Esophagus (tissue), 2 donors: ENCODE measurements around the gene ASIC3. TPM values are rescaled to one million over a fixed set of nuclear protein-coding genes. Genes with fewer than 3 reads are reported as not detected.
A peak's percentile ranks its signal among the peaks of the same experiment; 100 is the strongest.

Experiments
- H3K27ac ChIP-seq, 2 donors: one replicate each; pipeline ENCODE4 v1.5.1; 2013; ENCODE audit warnings: low read depth in 2 of 2, mild to moderate bottlenecking in 2 of 2, inconsistent platforms in 1 of 2, low read length in 1 of 2, moderate library complexity in 1 of 2
- H3K27me3 ChIP-seq, 2 donors: one replicate each; pipeline ENCODE4 v1.6.1; 2013; ENCODE audit warnings: low read length in 2 of 2, control low read depth in 1 of 2, mild to moderate bottlenecking in 1 of 2; ENCODE audit not compliant: insufficient read depth in 2 of 2, control insufficient read depth in 1 of 2
- H3K36me3 ChIP-seq, 2 donors: one replicate each; pipeline ENCODE4 v1.6.1; 2013; ENCODE audit warnings: low read length in 1 of 2; ENCODE audit not compliant: control insufficient read depth in 2 of 2, insufficient read depth in 2 of 2
- H3K4me1 ChIP-seq, 2 donors: one replicate each; pipeline ENCODE4 v1.6.1; 2013; ENCODE audit warnings: low read length in 1 of 2; ENCODE audit not compliant: control insufficient read depth in 2 of 2, insufficient read depth in 2 of 2
- H3K4me3 ChIP-seq, 2 donors: one replicate each; pipeline ENCODE4 v1.5.1; 2013; ENCODE audit warnings: low read length in 2 of 2, mild to moderate bottlenecking in 2 of 2, low read depth in 1 of 2, moderate library complexity in 1 of 2
- H3K9me3 ChIP-seq, 2 donors: one replicate each; pipeline ENCODE4 v1.6.1; 2013; ENCODE audit warnings: mild to moderate bottlenecking in 2 of 2, low read depth in 1 of 2, low read length in 1 of 2, moderate library complexity in 1 of 2; ENCODE audit not compliant: control insufficient read depth in 2 of 2, insufficient read depth in 1 of 2
- WGBS, 2 donors: extraction: QIAGEN DNeasy Blood & Tissue Kit; methylation state at CpG; one replicate each; pipeline ENCODE4 v1.1.7; 2013; 5-methylcytosine and 5-hydroxymethylcytosine counted together
- polyA plus RNA-seq, 2 donors: library from polyadenylated mRNA; stranded (reverse); fragments of 200-250 nt; gene quantifications; one replicate each; pipeline ENCODE4 v1.2.3, GENCODE V29; 2013
- donor health status: healthy with polysubstance abuse.
- donor health status: Bipolar disorder and iron deficiency.

The ASIC3 gene
- polyA plus RNA-seq, 2 donors = 1.1 to 4.2 TPM

- H3K9me3 ChIP-seq = no peaks in the 10 kb centered on the region
- no peaks in the 10 kb centered on the region for H3K27me3 ChIP-seq
- H3K36me3 ChIP-seq = peaks cover 3 to 6% of the 10 kb centered on the region in 2 donors
- H3K27ac ChIP-seq = peak overlapping the region; percentile 90 to 96
- H3K4me3 ChIP-seq = peak overlapping the region; percentile 81 to 85
- H3K4me1 ChIP-seq = peaks cover 0 to 2% of the 10 kb centered on the region in 2 donors
- WGBS, 2 donors = 50 to 54% methylated on average over 17 of the region's 17 CpGs
These were observed 19.3 kb upstream of the ASIC3 start for GRCh38 chr7:151028948-151029501.

GRCh38 chr7:151031011-151031410, 17.3 kb upstream of the ASIC3 start:
- H3K27me3 ChIP-seq = no peaks in the 10 kb centered on the region
- H3K36me3 ChIP-seq = peaks cover 11 to 22% of the 10 kb centered on the region in 2 donors
- H3K4me1 ChIP-seq = peaks cover 0 to 2% of the 10 kb centered on the region in 2 donors
- no peak overlapping the region for H3K27ac ChIP-seq
- no peak overlapping the region for H3K4me3 ChIP-seq
- 92 to 93% methylated on average over 4 of the region's 4 CpGs for WGBS, 2 donors
- no peaks in the 10 kb centered on the region for H3K9me3 ChIP-seq

DNA sequence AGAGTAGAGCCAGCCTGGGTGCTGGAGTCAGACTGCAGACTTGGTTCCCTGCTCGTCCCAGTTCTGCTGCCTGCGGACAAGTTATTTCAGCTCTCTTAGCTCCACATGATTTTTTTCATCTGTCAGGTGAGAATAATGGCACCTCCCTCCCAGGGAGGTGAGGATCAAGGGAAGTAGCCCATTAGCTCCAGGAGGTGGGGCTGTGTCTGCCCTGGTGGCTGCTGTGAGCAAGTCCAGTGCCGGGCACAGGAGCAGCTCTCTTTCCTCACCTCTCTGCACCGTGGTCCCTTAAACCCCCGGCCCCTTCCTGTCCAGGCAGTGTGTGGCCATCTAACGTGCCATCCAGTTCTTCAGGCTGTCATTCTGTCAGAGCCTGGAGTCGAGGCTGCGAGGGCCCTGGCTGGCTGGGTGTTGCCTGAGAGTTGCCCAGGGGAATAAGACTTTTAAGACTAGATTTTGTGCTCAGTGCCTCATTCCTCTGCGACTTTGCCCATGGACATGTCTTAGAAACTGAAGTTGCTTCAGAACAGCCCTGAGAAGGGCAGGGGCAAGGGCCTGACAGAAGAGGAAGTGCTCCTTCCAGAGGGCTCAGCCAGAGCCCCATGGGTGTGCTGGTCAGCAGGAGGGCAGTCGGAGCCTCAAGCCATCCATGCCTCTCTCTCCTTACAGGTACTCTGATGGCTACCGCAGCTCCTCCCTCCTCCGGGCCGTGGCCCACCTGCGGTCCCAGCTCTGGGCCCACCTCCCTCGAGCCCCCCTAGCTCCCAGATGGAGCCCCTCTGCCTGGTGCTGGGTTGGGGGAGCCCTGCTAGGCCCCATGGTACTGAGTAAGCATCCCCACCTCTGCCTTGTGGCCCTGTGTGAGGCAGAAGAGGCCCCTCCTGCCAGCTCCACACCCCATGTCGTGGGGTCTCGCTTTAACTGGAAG, 15.1 kb upstream of the ASIC3 start:
- 85 to 88% methylated on average over 17 of the region's 17 CpGs for WGBS, 2 donors
- peaks cover 11 to 34% of the 10 kb centered on the region in 2 donors for H3K36me3 ChIP-seq
- H3K4me1 ChIP-seq = peaks cover 0 to 2% of the 10 kb centered on the region in 2 donors
- no peak overlapping the region for H3K27ac ChIP-seq
- no peak overlapping the region for H3K4me3 ChIP-seq
- no peaks in the 10 kb centered on the region for H3K27me3 ChIP-seq
- H3K9me3 ChIP-seq = no peaks in the 10 kb centered on the region

- Histone ChIP-seq H3K27me3 (no peaks in the 10 kb centered on the region), H3K4me1 (peaks cover 0 to 2% of the 10 kb centered on the region in 2 donors), H3K9me3 (no peaks in the 10 kb centered on the region), H3K27ac (no peak overlapping the region), H3K4me3 (no peak overlapping the region), H3K36me3 (peaks cover 11 to 34% of the 10 kb centered on the region in 2 donors)
- 81 to 85% methylated on average over 5 of the region's 5 CpGs for WGBS, 2 donors
These were observed 14.5 kb upstream of the ASIC3 start for GRCh38 chr7:151033864-151034249.

DNA sequence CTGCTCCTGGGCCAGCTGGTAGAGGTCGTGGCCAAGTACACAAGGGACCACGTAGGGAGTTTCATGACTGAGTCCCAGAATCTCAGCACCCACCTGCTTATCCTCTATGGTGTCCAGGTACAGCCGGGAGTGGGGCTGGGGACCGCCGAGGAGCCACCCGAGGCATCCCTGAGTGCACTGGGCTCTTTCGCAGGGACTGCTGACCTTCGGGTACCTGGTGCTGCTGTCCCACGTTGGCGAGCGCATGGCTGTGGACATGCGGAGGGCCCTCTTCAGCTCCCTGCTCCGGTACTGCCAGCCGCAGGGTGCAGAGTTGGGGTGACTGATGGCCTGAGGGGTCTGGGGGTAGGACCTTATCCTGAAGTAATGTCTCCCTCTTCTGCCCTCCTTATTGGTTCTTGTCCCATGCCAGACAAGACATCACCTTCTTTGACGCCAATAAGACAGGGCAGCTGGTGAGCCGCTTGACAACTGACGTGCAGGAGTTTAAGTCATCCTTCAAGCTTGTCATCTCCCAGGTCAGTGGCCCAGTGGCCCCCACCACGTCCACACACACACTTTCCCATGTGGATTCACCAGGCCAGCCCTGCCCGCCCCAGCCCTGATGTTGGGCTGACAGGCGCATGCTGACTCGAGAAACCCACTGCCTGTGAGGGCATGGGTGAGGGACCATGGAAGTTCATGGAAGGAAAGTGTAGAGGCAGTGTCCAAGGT, 13.9 kb upstream of the ASIC3 start:
- no peak overlapping the region for H3K4me3 ChIP-seq
- 90 to 92% methylated on average over 21 of the region's 21 CpGs for WGBS, 2 donors
- H3K27me3 ChIP-seq = no peaks in the 10 kb centered on the region
- peaks cover 0 to 3% of the 10 kb centered on the region in 2 donors for H3K4me1 ChIP-seq
- H3K27ac ChIP-seq = no peak overlapping the region
- no peaks in the 10 kb centered on the region for H3K9me3 ChIP-seq
- H3K36me3 ChIP-seq = peaks cover 11 to 34% of the 10 kb centered on the region in 2 donors

DNA sequence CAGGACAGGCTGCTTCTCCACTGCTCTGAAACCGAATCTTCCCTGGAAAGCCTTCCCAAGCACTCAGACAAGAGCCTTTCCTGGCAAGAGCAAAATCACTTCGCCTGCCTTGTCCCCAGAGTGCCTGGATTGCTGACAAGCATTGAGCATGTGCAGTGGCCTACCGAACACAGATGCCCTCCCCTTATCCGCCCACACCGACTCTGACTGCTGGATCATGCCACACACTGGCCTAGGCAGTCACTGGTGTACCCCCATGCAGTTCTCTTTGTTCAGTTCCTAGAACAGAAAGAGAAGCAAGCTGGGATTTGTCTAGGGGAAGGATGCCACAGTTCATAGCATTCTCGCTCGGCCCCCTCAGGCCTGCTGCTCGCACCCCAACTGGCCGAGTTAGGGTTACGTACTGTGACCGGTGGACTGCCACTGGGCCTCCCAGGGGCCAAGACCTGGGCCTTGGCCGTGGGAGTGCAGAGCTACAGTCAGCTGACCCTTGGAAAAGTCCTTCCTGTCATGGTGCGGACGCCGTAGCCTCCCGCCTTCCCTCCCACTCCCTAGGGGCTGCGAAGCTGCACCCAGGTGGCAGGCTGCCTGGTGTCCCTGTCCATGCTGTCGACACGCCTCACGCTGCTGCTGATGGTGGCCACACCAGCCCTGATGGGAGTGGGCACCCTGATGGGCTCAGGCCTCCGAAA, 13.2 kb upstream of the ASIC3 start:
- H3K27ac ChIP-seq = no peak overlapping the region
- H3K4me1 ChIP-seq = peaks cover 0 to 3% of the 10 kb centered on the region in 2 donors
- no peaks in the 10 kb centered on the region for H3K9me3 ChIP-seq
- peaks cover 11 to 34% of the 10 kb centered on the region in 2 donors for H3K36me3 ChIP-seq
- WGBS, 2 donors = 86% methylated on average over 21 of the region's 21 CpGs
- no peaks in the 10 kb centered on the region for H3K27me3 ChIP-seq
- H3K4me3 ChIP-seq = no peak overlapping the region

GRCh38 chr7:151035902-151036301, 12.4 kb upstream of the ASIC3 start:
- Histone ChIP-seq H3K27ac (no peak overlapping the region), H3K4me3 (no peak overlapping the region), H3K9me3 (no peaks in the 10 kb centered on the region), H3K36me3 (peaks cover 11 to 34% of the 10 kb centered on the region in 2 donors), H3K4me1 (peaks cover 0 to 3% of the 10 kb centered on the region in 2 donors), H3K27me3 (no peaks in the 10 kb centered on the region)
- 92 to 95% methylated on average over 17 of the region's 17 CpGs for WGBS, 2 donors

- no peaks in the 10 kb centered on the region for H3K9me3 ChIP-seq
- WGBS, 2 donors = 45 to 49% methylated on average over 12 of the region's 12 CpGs
- peaks cover 0 to 3% of the 10 kb centered on the region in 2 donors for H3K4me1 ChIP-seq
- H3K4me3 ChIP-seq = no peak overlapping the region
- peak overlapping the region in 1 of 2 donors; percentile 4 for H3K27ac ChIP-seq
- H3K27me3 ChIP-seq = no peaks in the 10 kb centered on the region
- peaks cover 11 to 36% of the 10 kb centered on the region in 2 donors for H3K36me3 ChIP-seq
These were observed 9.1 kb upstream of the ASIC3 start for GRCh38 chr7:151038951-151039849.
